ENCODE data around the gene PRKAR1A.

The PRKAR1A gene

DNA sequence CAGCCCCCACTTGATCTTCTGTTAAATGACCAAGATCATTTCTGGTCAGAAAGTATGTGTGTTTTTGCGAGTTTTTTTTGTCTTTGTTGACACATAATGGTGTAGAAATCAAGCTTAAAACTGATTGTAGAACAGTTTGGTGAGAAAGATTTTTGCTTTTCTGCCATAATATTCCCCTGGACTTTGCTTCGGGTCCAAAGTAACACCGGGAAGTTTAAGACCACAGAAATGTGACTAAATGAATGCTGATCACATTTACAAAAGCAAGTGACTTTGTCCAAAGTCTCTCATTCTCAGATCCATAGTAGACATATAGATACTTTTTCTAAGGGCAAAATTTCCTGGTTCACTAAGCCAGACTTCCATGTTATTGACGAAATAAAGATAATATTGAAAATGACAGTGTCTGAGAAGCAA, 86.3 kb downstream of the PRKAR1A start:
- ChIA-PET POLR2A (no interaction called here), CTCF (interaction anchor here (0.5 to 1.8 kb wide), 3 partner anchors 14 to 335 kb away, joined by 3 to 4 read pairs (median 3); no protein-coding TSS in a partner anchor)
- H3K4me3 ChIP-seq (ENCODE audit: low read depth, low read length), result no peak overlapping the region
- no peaks in the 10 kb centered on the region for H3K9me3 ChIP-seq (ENCODE audit: control insufficient read depth, insufficient read depth, low read depth, low read length)
- H3K36me3 ChIP-seq (ENCODE audit: control insufficient read depth in 2 of 2, insufficient read depth in 1 of 2, low read length in 2 of 2), result no peaks in the 10 kb centered on the region
- no peak overlapping the region for H3K27ac ChIP-seq (ENCODE audit: extremely low read depth, low read depth, low read length)
- peaks cover 9% of the 10 kb centered on the region for H3K4me1 ChIP-seq (ENCODE audit: control insufficient read depth, insufficient read depth, low read length)
- no peak for TF ChIP-seq ZFHX2 (tag by site-specific recombination; conservative IDR thresholded peaks at IDR 0.05)
- TF ChIP-seq, protein P1, sequence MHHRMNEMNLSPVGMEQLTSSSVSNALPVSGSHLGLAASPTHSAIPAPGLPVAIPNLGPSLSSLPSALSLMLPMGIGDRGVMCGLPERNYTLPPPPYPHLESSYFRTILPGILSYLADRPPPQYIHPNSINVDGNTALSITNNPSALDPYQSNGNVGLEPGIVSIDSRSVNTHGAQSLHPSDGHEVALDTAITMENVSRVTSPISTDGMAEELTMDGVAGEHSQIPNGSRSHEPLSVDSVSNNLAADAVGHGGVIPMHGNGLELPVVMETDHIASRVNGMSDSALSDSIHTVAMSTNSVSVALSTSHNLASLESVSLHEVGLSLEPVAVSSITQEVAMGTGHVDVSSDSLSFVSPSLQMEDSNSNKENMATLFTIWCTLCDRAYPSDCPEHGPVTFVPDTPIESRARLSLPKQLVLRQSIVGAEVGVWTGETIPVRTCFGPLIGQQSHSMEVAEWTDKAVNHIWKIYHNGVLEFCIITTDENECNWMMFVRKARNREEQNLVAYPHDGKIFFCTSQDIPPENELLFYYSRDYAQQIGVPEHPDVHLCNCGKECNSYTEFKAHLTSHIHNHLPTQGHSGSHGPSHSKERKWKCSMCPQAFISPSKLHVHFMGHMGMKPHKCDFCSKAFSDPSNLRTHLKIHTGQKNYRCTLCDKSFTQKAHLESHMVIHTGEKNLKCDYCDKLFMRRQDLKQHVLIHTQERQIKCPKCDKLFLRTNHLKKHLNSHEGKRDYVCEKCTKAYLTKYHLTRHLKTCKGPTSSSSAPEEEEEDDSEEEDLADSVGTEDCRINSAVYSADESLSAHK (tag by site-specific recombination; IDR thresholded peaks at IDR 0.05), result no peak
- TF ChIP-seq ZNF768 (tag by site-specific recombination; IDR thresholded peaks at IDR 0.05), result no peak
- TF ChIP-seq, protein P2, sequence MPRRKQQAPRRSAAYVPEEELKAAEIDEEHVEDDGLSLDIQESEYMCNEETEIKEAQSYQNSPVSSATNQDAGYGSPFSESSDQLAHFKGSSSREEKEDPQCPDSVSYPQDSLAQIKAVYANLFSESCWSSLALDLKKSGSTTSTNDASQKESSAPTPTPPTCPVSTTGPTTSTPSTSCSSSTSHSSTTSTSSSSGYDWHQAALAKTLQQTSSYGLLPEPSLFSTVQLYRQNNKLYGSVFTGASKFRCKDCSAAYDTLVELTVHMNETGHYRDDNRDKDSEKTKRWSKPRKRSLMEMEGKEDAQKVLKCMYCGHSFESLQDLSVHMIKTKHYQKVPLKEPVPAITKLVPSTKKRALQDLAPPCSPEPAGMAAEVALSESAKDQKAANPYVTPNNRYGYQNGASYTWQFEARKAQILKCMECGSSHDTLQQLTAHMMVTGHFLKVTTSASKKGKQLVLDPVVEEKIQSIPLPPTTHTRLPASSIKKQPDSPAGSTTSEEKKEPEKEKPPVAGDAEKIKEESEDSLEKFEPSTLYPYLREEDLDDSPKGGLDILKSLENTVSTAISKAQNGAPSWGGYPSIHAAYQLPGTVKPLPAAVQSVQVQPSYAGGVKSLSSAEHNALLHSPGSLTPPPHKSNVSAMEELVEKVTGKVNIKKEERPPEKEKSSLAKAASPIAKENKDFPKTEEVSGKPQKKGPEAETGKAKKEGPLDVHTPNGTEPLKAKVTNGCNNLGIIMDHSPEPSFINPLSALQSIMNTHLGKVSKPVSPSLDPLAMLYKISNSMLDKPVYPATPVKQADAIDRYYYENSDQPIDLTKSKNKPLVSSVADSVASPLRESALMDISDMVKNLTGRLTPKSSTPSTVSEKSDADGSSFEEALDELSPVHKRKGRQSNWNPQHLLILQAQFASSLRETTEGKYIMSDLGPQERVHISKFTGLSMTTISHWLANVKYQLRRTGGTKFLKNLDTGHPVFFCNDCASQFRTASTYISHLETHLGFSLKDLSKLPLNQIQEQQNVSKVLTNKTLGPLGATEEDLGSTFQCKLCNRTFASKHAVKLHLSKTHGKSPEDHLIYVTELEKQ (tag by site-specific recombination; IDR thresholded peaks at IDR 0.05; ENCODE audit: borderline replicate concordance), result no peak
- TF ChIP-seq, protein P3, sequence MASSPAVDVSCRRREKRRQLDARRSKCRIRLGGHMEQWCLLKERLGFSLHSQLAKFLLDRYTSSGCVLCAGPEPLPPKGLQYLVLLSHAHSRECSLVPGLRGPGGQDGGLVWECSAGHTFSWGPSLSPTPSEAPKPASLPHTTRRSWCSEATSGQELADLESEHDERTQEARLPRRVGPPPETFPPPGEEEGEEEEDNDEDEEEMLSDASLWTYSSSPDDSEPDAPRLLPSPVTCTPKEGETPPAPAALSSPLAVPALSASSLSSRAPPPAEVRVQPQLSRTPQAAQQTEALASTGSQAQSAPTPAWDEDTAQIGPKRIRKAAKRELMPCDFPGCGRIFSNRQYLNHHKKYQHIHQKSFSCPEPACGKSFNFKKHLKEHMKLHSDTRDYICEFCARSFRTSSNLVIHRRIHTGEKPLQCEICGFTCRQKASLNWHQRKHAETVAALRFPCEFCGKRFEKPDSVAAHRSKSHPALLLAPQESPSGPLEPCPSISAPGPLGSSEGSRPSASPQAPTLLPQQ (tag by site-specific recombination; IDR thresholded peaks at IDR 0.05), result no peak
- TF ChIP-seq ZNF354C (tag by site-specific recombination; IDR thresholded peaks at IDR 0.05; ENCODE audit: borderline replicate concordance, low read depth), result no peak
- TF ChIP-seq, protein P4, sequence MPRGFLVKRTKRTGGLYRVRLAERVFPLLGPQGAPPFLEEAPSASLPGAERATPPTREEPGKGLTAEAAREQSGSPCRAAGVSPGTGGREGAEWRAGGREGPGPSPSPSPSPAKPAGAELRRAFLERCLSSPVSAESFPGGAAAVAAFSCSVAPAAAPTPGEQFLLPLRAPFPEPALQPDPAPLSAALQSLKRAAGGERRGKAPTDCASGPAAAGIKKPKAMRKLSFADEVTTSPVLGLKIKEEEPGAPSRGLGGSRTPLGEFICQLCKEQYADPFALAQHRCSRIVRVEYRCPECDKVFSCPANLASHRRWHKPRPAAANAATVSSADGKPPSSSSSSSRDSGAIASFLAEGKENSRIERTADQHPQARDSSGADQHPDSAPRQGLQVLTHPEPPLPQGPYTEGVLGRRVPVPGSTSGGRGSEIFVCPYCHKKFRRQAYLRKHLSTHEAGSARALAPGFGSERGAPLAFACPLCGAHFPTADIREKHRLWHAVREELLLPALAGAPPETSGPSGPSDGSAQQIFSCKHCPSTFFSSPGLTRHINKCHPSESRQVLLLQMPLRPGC (tag by site-specific recombination; IDR thresholded peaks at IDR 0.05), result no peak
- TF ChIP-seq ZBTB7A (tag by site-specific recombination; IDR thresholded peaks at IDR 0.05; ENCODE audit: low read depth), result no peak
- TF ChIP-seq ZNF48 (tag by site-specific recombination; IDR thresholded peaks at IDR 0.05), result no peak
- no peak for TF ChIP-seq ZNF621 (tag by site-specific recombination; IDR thresholded peaks at IDR 0.05)
- no peak for TF ChIP-seq ZNF157 (tag by site-specific recombination; IDR thresholded peaks at IDR 0.05)
- TF ChIP-seq YY1 (tag by site-specific recombination; IDR thresholded peaks at IDR 0.05), result no peak
- no peak for TF ChIP-seq KLF9 (tag by site-specific recombination; IDR thresholded peaks at IDR 0.05; ENCODE audit: low read depth)
- TF ChIP-seq ZNF610 (tag by site-specific recombination; IDR thresholded peaks at IDR 0.05; ENCODE audit: borderline replicate concordance), result no peak
- no peak for TF ChIP-seq IKZF3 (tag by site-specific recombination; IDR thresholded peaks at IDR 0.05)
- no peak for TF ChIP-seq ZBTB8A (tag by site-specific recombination; IDR thresholded peaks at IDR 0.05)
- TF ChIP-seq ZNF274 (IDR thresholded peaks at IDR 0.05; ENCODE audit: low read length), result no peak
- TF ChIP-seq ZNF274 (tag by site-specific recombination; IDR thresholded peaks at IDR 0.05; ENCODE audit: borderline replicate concordance), result no peak
- TF ChIP-seq, protein P5, sequence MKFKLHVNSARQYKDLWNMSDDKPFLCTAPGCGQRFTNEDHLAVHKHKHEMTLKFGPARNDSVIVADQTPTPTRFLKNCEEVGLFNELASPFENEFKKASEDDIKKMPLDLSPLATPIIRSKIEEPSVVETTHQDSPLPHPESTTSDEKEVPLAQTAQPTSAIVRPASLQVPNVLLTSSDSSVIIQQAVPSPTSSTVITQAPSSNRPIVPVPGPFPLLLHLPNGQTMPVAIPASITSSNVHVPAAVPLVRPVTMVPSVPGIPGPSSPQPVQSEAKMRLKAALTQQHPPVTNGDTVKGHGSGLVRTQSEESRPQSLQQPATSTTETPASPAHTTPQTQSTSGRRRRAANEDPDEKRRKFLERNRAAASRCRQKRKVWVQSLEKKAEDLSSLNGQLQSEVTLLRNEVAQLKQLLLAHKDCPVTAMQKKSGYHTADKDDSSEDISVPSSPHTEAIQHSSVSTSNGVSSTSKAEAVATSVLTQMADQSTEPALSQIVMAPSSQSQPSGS (tag by site-specific recombination; IDR thresholded peaks at IDR 0.05; ENCODE audit: low read depth), result no peak
- TF ChIP-seq OVOL3 (tag by site-specific recombination; IDR thresholded peaks at IDR 0.05), result no peak

Data from HEK293 (cell line).